ENCODE results near the gene SMTN.

The SMTN gene

DNA sequence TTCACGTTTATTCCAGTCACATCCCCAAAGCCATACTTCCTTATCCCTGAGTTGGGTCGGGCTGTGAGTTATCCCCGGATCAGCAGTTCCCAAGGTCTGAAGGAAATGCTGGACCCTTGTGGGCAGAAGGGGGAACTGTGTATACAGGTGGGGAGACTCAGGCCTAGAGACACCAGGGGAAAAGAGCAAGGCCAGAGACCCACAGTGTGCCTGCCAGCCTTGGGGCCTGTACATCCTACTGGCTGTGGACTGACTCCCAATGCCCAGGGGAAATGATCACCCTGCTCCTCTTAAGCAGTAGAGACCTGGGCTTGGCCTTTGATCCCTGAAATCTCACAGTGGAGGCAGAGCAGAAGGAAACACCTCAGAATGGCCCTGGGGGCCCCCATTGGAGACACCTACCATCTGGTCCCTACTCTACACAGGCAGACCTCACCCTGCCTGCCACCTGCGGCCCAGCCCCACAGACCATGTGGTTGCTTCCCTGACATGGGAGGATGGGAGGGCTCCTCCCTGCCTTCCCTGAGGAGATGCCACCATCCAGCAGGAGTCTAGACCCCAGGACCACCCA lies 25.0 kb downstream of the SMTN start:
- no peak for TF ChIP-seq CTCF (IDR thresholded peaks at IDR 0.05; ENCODE audit: insufficient read depth, low read length)
- H3K4me3 ChIP-seq (replicated peaks; ENCODE audit: insufficient read depth, low read length), result no peak overlapping the region
- H3K27ac ChIP-seq (replicated peaks), result no peak overlapping the region
- H3K27me3 ChIP-seq (ENCODE audit: insufficient read depth, poor library complexity, severe bottlenecking), result peaks cover 3% of the 10 kb centered on the region
- no peak for DNase-seq (ENCODE audit: low read depth in 1 of 2, low spot score in 1 of 2)

- DNase-seq (ENCODE audit: low read depth in 1 of 2, low spot score in 1 of 2), result no peak
- Histone ChIP-seq H3K27ac (replicated peaks) (no peak overlapping the region), H3K4me3 (replicated peaks; ENCODE audit: insufficient read depth, low read length) (no peak overlapping the region), H3K27me3 (ENCODE audit: insufficient read depth, poor library complexity, severe bottlenecking) (peaks cover 3% of the 10 kb centered on the region)
- no peak for TF ChIP-seq SPI1 (IDR thresholded peaks at IDR 0.05; ENCODE audit: borderline replicate concordance, low read depth)
- TF ChIP-seq POLR2AphosphoS5 (IDR thresholded peaks at IDR 0.05; ENCODE audit: low read depth), result no peak
- TF ChIP-seq REST (IDR thresholded peaks at IDR 0.05; ENCODE audit: insufficient replicate concordance, low read depth), result no peak
- TF ChIP-seq CTCF (IDR thresholded peaks at IDR 0.05; ENCODE audit: insufficient read depth, low read length), result no peak
- no peak for TF ChIP-seq GABPA (IDR thresholded peaks at IDR 0.05; ENCODE audit: low read depth)
These were observed 25.6 kb downstream of the SMTN start for GRCh38 chr22:31106731-31107177.

DNA sequence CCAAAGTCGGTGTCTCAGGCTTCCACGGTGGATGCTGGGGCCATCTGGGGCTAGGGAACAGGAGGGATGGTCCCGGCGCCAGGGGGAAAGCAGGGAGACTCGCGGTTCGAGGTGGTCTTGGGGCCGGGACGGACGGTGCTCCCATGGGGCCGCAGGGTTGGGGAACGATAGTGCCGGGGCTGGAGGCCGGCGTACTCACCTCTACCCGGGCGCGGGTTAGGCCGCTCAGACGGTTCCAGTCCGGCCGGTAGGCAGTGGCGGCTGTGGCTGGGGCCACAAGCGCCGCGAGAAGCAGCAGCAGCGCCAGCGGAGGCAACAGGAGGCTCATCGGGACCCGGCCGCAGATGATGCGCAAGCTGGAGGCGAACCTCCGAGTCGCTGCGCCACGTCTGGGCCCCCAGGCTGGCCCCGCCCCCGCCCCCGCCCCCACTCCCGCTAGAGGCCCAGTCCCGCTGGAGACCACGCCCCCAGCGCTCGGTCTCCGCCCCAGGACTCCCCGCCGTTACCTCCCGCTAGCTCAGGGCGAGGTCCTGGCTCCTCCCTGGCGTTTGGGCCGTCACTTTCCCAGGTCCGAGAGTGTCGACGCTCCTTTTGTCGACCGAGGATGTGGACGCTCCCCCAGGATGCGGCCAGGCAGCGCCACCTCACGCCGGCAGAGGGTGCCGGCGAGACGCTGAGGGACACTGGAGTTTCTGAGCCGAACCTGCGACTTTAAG lies 26.2 kb downstream of the SMTN start, which contains the start of gene SELENOM:
SELENOM (minus strand) TSS at position 391 of the 716 bp plus-strand sequence; CDS start at position 328, 63 bp downstream.
- H3K27ac ChIP-seq (replicated peaks), result no peak within 1 kb of the TSS

More for the DNA sequence above, 26.2 kb downstream of the SMTN start, which contains the start of gene SELENOM:
- peaks cover 3% of the 10 kb centered on the region for H3K27me3 ChIP-seq (ENCODE audit: insufficient read depth, poor library complexity, severe bottlenecking)
- peak; percentile 86 to 90 for DNase-seq (ENCODE audit: low read depth in 1 of 2, low spot score in 1 of 2)
- TF ChIP-seq REST (IDR thresholded peaks at IDR 0.05; ENCODE audit: insufficient replicate concordance, low read depth) (no peak), POLR2AphosphoS5 (IDR thresholded peaks at IDR 0.05; ENCODE audit: low read depth) (no peak), GABPA (IDR thresholded peaks at IDR 0.05; ENCODE audit: low read depth) (no peak), SPI1 (IDR thresholded peaks at IDR 0.05; ENCODE audit: borderline replicate concordance, low read depth) (no peak), CTCF (IDR thresholded peaks at IDR 0.05; ENCODE audit: insufficient read depth, low read length) (peak; percentile 72)
- H3K4me3 ChIP-seq (replicated peaks; ENCODE audit: insufficient read depth, low read length), result peak within 1 kb of the TSS; percentile 40

All from HL-60 (cell line).